ENCODE data around the gene CD5L.

The CD5L gene

DNA sequence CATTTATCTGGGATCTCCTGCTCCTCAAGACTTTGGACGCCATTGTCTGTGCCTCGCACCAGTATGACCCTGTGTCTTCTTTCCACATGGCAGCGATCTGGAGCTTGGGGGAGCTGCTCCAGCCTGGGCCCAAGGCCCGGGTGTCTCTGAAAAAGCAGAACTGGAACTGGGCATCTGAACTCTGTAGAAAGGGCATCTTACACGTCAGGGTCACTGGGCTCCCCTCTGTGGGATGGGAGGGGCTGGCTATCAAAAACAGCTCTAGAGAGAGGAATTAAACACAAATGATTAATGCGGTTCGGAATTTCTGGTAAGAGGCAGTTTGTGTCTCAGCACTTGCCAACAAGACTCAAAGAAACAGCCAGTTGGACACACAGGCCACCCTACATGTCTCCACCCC lies 37.8 kb downstream of the CD5L start:
- Histone ChIP-seq H3K79me2 (ENCODE audit: insufficient read depth, low read length) (no peaks in the 10 kb centered on the region), H3K9me2 (replicated peaks; ENCODE audit: low read depth, low read length) (no peaks in the 10 kb centered on the region), H3K9me3 (ENCODE audit: insufficient read depth, low read depth, low read length) (no peaks in the 10 kb centered on the region), H3F3A (ENCODE audit: low read depth) (no peaks in the 10 kb centered on the region), H3K4me2 (ENCODE audit: low read depth, low read length, poor library complexity, severe bottlenecking) (no peak overlapping the region), H2AFZ (ENCODE audit: low read length) (no peak overlapping the region), H4K20me1 (ENCODE audit: insufficient read depth, low read length, poor library complexity, severe bottlenecking) (no peaks in the 10 kb centered on the region), H3K27me3 (ENCODE audit: insufficient read depth, low read length, poor library complexity, severe bottlenecking) (no peaks in the 10 kb centered on the region), H3K36me3 (ENCODE audit: insufficient read depth, low read length) (no peaks in the 10 kb centered on the region), H3K9ac (ENCODE audit: low read depth, low read length, poor library complexity, severe bottlenecking) (no peak overlapping the region), H3K4me1 (ENCODE audit: insufficient read depth, low read length, poor library complexity, severe bottlenecking) (no peaks in the 10 kb centered on the region), H3K4me3 (ENCODE audit: low read length, poor library complexity, severe bottlenecking) (no peak overlapping the region)
- TF ChIP-seq EZH2phosphoT487 (IDR thresholded peaks at IDR 0.05; ENCODE audit: borderline replicate concordance): no peak
- TF ChIP-seq, protein P1, sequence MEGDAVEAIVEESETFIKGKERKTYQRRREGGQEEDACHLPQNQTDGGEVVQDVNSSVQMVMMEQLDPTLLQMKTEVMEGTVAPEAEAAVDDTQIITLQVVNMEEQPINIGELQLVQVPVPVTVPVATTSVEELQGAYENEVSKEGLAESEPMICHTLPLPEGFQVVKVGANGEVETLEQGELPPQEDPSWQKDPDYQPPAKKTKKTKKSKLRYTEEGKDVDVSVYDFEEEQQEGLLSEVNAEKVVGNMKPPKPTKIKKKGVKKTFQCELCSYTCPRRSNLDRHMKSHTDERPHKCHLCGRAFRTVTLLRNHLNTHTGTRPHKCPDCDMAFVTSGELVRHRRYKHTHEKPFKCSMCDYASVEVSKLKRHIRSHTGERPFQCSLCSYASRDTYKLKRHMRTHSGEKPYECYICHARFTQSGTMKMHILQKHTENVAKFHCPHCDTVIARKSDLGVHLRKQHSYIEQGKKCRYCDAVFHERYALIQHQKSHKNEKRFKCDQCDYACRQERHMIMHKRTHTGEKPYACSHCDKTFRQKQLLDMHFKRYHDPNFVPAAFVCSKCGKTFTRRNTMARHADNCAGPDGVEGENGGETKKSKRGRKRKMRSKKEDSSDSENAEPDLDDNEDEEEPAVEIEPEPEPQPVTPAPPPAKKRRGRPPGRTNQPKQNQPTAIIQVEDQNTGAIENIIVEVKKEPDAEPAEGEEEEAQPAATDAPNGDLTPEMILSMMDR (conservative IDR thresholded peaks at IDR 0.05; ENCODE audit: low read length): no peak

DNA sequence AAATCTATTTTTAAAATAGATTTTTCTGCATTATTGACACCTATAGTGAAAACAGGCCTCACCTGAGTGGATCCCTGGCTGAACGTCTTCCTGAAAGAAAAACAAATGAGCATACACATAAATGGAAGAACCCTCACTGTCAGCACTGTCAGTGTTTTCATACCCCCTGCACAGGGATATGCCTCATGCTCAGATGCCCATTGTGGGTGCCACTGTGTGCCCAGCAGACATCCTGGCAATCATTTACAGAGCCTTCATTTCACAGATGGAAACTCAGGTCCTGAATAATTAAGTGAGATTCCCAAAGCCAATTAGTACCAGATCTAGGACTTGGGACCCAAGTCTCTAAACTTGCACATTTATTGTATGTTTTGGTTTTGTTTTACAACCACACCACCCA lies 41.6 kb downstream of the CD5L start:
- Histone ChIP-seq H3K4me1 (ENCODE audit: insufficient read depth, low read length, poor library complexity, severe bottlenecking) (no peaks in the 10 kb centered on the region), H2AFZ (ENCODE audit: low read length) (no peak overlapping the region), H3K9me2 (replicated peaks; ENCODE audit: low read depth, low read length) (no peaks in the 10 kb centered on the region), H3K4me2 (ENCODE audit: low read depth, low read length, poor library complexity, severe bottlenecking) (no peak overlapping the region), H3K4me3 (ENCODE audit: low read length, poor library complexity, severe bottlenecking) (no peak overlapping the region), H3K9me3 (ENCODE audit: insufficient read depth, low read depth, low read length) (no peaks in the 10 kb centered on the region), H3K79me2 (ENCODE audit: insufficient read depth, low read length) (no peaks in the 10 kb centered on the region), H3K27me3 (ENCODE audit: insufficient read depth, low read length, poor library complexity, severe bottlenecking) (no peaks in the 10 kb centered on the region), H3F3A (ENCODE audit: low read depth) (no peaks in the 10 kb centered on the region), H4K20me1 (ENCODE audit: insufficient read depth, low read length, poor library complexity, severe bottlenecking) (no peaks in the 10 kb centered on the region), H3K36me3 (ENCODE audit: insufficient read depth, low read length) (no peaks in the 10 kb centered on the region), H3K9ac (ENCODE audit: low read depth, low read length, poor library complexity, severe bottlenecking) (no peak overlapping the region)
- TF ChIP-seq, protein P1 (conservative IDR thresholded peaks at IDR 0.05; ENCODE audit: low read length): no peak
- no peak for TF ChIP-seq EZH2phosphoT487 (IDR thresholded peaks at IDR 0.05; ENCODE audit: borderline replicate concordance)

DNA sequence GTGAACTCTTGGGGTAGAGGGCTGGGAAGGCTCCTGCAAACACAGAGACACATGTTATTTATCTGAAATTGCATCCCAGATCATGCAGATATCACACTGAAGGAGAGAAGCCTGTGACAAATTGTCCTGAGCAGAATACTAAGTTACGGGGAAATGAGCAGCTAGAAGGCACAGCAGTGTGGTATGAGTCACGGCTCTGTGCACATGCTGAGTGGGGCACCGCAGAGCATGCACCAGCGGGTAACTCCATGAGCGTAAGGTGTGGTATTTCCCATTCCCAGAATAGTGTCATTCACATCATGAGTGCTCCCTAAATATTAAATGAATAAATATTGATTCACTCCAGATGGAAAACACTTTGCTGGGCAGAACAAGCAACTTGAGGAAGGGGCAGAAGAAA lies 43.4 kb downstream of the CD5L start:
- H3K4me1 ChIP-seq (ENCODE audit: insufficient read depth, low read length, poor library complexity, severe bottlenecking): no peaks in the 10 kb centered on the region
- no peaks in the 10 kb centered on the region for H4K20me1 ChIP-seq (ENCODE audit: insufficient read depth, low read length, poor library complexity, severe bottlenecking)
- no peaks in the 10 kb centered on the region for H3F3A ChIP-seq (ENCODE audit: low read depth)
- H3K4me3 ChIP-seq (ENCODE audit: low read length, poor library complexity, severe bottlenecking): no peak overlapping the region
- H3K4me2 ChIP-seq (ENCODE audit: low read depth, low read length, poor library complexity, severe bottlenecking): no peak overlapping the region
- peaks cover 13% of the 10 kb centered on the region for H3K9me3 ChIP-seq (ENCODE audit: insufficient read depth, low read depth, low read length)
- no peak overlapping the region for H2AFZ ChIP-seq (ENCODE audit: low read length)
- H3K36me3 ChIP-seq (ENCODE audit: insufficient read depth, low read length): no peaks in the 10 kb centered on the region
- TF ChIP-seq EZH2phosphoT487 (IDR thresholded peaks at IDR 0.05; ENCODE audit: borderline replicate concordance): no peak
- TF ChIP-seq, protein P1 (conservative IDR thresholded peaks at IDR 0.05; ENCODE audit: low read length): no peak
- H3K9me2 ChIP-seq (replicated peaks; ENCODE audit: low read depth, low read length): no peaks in the 10 kb centered on the region
- H3K9ac ChIP-seq (ENCODE audit: low read depth, low read length, poor library complexity, severe bottlenecking): no peak overlapping the region
- no peaks in the 10 kb centered on the region for H3K79me2 ChIP-seq (ENCODE audit: insufficient read depth, low read length)
- H3K27me3 ChIP-seq (ENCODE audit: insufficient read depth, low read length, poor library complexity, severe bottlenecking): no peaks in the 10 kb centered on the region

All from Loucy (cell line).